B cell (primary cell): Measurements from ENCODE around the gene SMCO2. TPM values are rescaled to one million over a fixed set of nuclear protein-coding genes. Genes with fewer than 3 reads are reported as not detected.

ENCODE experiments used
- ATAC-seq: fragments of 200-7000 bp; cut with Tn5 transposase; one replicate; pipeline ENCODE4 v1.10.0; 2021; ENCODE audit warnings: low read depth, mild to moderate bottlenecking, moderate number of reproducible peaks, moderate library complexity
- CTCF ChIA-PET: fragments of 350-600 bp; sonication (Branson Sonifier 250); formaldehyde crosslinking; loops from one replicate; lab custom pipeline; 2021; ENCODE audit warnings: antibody characterized with exemption, inconsistent platforms; lab: Charles Lee
- POLR2A ChIA-PET: fragments of 350-600 bp; sonication (Branson Sonifier 250); formaldehyde crosslinking; loops from one replicate; lab custom pipeline; 2021; ENCODE audit warnings: antibody characterized with exemption; lab: Charles Lee
- DNase-seq: peaks from one replicate; pipeline ENCODE4 v3.0.0; 2013
- H2AFZ ChIP-seq: 2 replicates; pipeline ENCODE4 v1.6.1; 2012; ENCODE audit warnings: mild to moderate bottlenecking, low read depth, low read length; ENCODE audit not compliant: insufficient read depth, poor library complexity, severe bottlenecking
- H3K27ac ChIP-seq, 2 donors: 1 replicate in 1 of 2; 2 replicates in 1 of 2; pipeline ENCODE4 v1.5.1; 2012 to 2013; ENCODE audit warnings: low read length in 2 of 2, mild to moderate bottlenecking in 2 of 2, moderate library complexity in 1 of 2
- H3K27me3 ChIP-seq, 4 experiments: fragments of 200-600 bp in 1 of 4; sonication (generic) in 1 of 4; replicated peaks in 1 of 4; 1 replicate in 2 of 4; 2 replicates in 2 of 4; pipeline versions ENCODE4 v1.6.1 to v1.7.0; 2013 to 2016; ENCODE audit warnings: low read length in 3 of 4, mild to moderate bottlenecking in 2 of 4, mixed read lengths in 1 of 4, moderate library complexity in 1 of 4; ENCODE audit not compliant: insufficient read depth in 4 of 4, control insufficient read depth in 3 of 4; ENCODE audit errors: control extremely low read depth in 1 of 4
- H3K36me3 ChIP-seq, 2 experiments: replicated peaks in 1 of 2; 1 replicate in 1 of 2; 2 replicates in 1 of 2; pipeline versions ENCODE4 v1.6.1 to v1.7.1; 2013; ENCODE audit warnings: low read length in 1 of 2; ENCODE audit not compliant: insufficient read depth in 2 of 2, control insufficient read depth in 1 of 2; ENCODE audit errors: control extremely low read depth in 1 of 2, extremely low read depth in 1 of 2
- H3K4me1 ChIP-seq, 2 donors: fragments of 200-600 bp in 1 of 2; sonication (generic) in 1 of 2; 1 replicate in 1 of 2; 2 replicates in 1 of 2; pipeline versions ENCODE4 v1.5.1 to v1.6.1; 2013 to 2017; ENCODE audit warnings: low read length in 2 of 2; ENCODE audit not compliant: control insufficient read depth in 2 of 2, insufficient read depth in 2 of 2
- H3K4me2 ChIP-seq: replicated peaks from 2 replicates; pipeline ENCODE3; 2012; ENCODE audit warnings: mild to moderate bottlenecking, low read depth, low read length; ENCODE audit not compliant: poor library complexity, severe bottlenecking
- H3K4me3 ChIP-seq, 5 experiments: fragments of 200-600 bp in 1 of 5; sonication (generic) in 1 of 5; 1 replicate in 3 of 5; 2 replicates in 2 of 5; pipeline versions ENCODE4 v1.5.1 to v1.7.0; 2011 to 2016; ENCODE audit warnings: low read length in 4 of 5, mild to moderate bottlenecking in 4 of 5, low read depth in 2 of 5, control low read depth in 1 of 5, moderate library complexity in 1 of 5; ENCODE audit not compliant: insufficient read depth in 1 of 5; ENCODE audit errors: control extremely low read depth in 1 of 5, extremely low read depth in 1 of 5
- H3K79me2 ChIP-seq: fragments of 200-600 bp; sonication (generic); one replicate; pipeline ENCODE4 v1.6.0; 2016; ENCODE audit warnings: low read length; ENCODE audit not compliant: control insufficient read depth, insufficient read depth
- H3K9ac ChIP-seq: fragments of 200-600 bp; sonication (generic); 2 replicates; pipeline ENCODE4 v1.6.1; 2017; ENCODE audit warnings: mild to moderate bottlenecking, low read length, moderate library complexity
- H3K9me3 ChIP-seq, 3 donors: one replicate each; pipeline versions ENCODE4 v1.6.1 to v1.7.1; 2013; ENCODE audit warnings: low read length in 2 of 3; ENCODE audit not compliant: control insufficient read depth in 2 of 3, insufficient read depth in 1 of 3; ENCODE audit errors: control extremely low read depth in 1 of 3
- H4K20me1 ChIP-seq: 2 replicates; pipeline ENCODE4 v1.6.0; 2012; ENCODE audit warnings: mild to moderate bottlenecking, low read length; ENCODE audit not compliant: insufficient read depth, control insufficient read depth, poor library complexity, severe bottlenecking
- H3K27ac Mint-ChIP-seq: one replicate; pipeline ENCODE4 v1.8.0; 2021; ENCODE audit warnings: mixed read lengths
- H3K27me3 Mint-ChIP-seq: one replicate; pipeline ENCODE4 v1.8.0; 2021; ENCODE audit warnings: mixed read lengths
- H3K4me1 Mint-ChIP-seq: one replicate; pipeline ENCODE4 v1.8.0; 2021; ENCODE audit warnings: mixed read lengths
- H3K4me3 Mint-ChIP-seq: one replicate; pipeline ENCODE4 v1.8.0; 2021; ENCODE audit warnings: mixed read lengths
- H3K9me3 Mint-ChIP-seq: one replicate; pipeline ENCODE4 v1.8.0; 2022; ENCODE audit warnings: mixed read lengths; ENCODE audit not compliant: insufficient read depth
- CTCF ChIP-seq: fragments of 200-600 bp; IDR thresholded peaks from one replicate; pipeline ENCODE4 v1.8.0; 2022; ENCODE audit warnings: antibody characterized with exemption, mild to moderate bottlenecking
- EZH2 ChIP-seq: IDR thresholded peaks from 2 replicates; pipeline ENCODE4 v1.6.1; 2012; ENCODE audit warnings: borderline replicate concordance, low read depth, mild to moderate bottlenecking, moderate library complexity, low read length; ENCODE audit not compliant: insufficient read depth, poor library complexity, severe bottlenecking
- WGBS: methylation state at CpG from one replicate; pipeline ENCODE4 v1.1.5; 2013; ENCODE audit warnings: missing lambda C conversion rate; ENCODE audit not compliant: insufficient coverage; 5-methylcytosine and 5-hydroxymethylcytosine counted together
- intact Hi-C: fragments of 100-400 bp; cut with micrococcal nuclease; formaldehyde crosslinking; loops from one replicate; pipeline ENCODE4 v1.10.0; 2022
- polyA plus RNA-seq: library from polyadenylated mRNA; depleted of rRNA; stranded (reverse); fragments of >200 nt; gene quantifications from 2 replicates; pipeline ENCODE4 v1.2.3, GENCODE V29; 2012
- total RNA-seq, 2 donors: library from RNA; stranded (reverse); fragments of 120-200 nt in 1 of 2; gene quantifications; 1 replicate in 1 of 2; 2 replicates in 1 of 2; pipeline versions ENCODE4 v1.2.3 to v1.2.4, GENCODE V29; 2013 to 2022

The SMCO2 gene
- total and polyA plus RNA-seq, 2 donors (not counting 1 experiment from before 2014, with no cell fraction given): 0.15 TPM; not detected in 1

GRCh38 chr12:27551172-27551840, 104.8 kb downstream of the SMCO2 start:
- Histone ChIP-seq H2AFZ (no peak overlapping the region), H3K4me1 (peaks cover 13 to 29% of the 10 kb centered on the region in 2 donors), H3K27me3 (no peaks in the 10 kb centered on the region), H3K36me3 (no peaks in the 10 kb centered on the region), H3K27ac (no peak overlapping the region), H4K20me1 (no peaks in the 10 kb centered on the region), H3K9me3 (no peaks in the 10 kb centered on the region), H3K9ac (no peak overlapping the region), H3K79me2 (no peaks in the 10 kb centered on the region), H3K4me3 (no peak overlapping the region), H3K4me2 (no peak overlapping the region)
- TF ChIP-seq EZH2 (no peak), CTCF (no peak)
- Mint-ChIP-seq H3K27ac (no peak overlapping the region), H3K27me3 (peaks cover 7% of the 10 kb centered on the region), H3K9me3 (no peaks in the 10 kb centered on the region), H3K4me3 (no peak overlapping the region), H3K4me1 (peaks cover 42% of the 10 kb centered on the region)
- intact Hi-C loops: no loop called here
- 87% methylated on average over 3 of the region's 9 CpGs for WGBS
- ChIA-PET POLR2A (no interaction called here), CTCF (no interaction called here)
- ATAC-seq (no peak), DNase-seq (no peak)

Other genes starting within 250 kb of the SMCO2 start
- 19.9 and 21.2 TPM in 2 replicates for gene STK38L, start 202.4 kb upstream of the SMCO2 start, total RNA-seq
- gene STK38L, start 202.4 kb upstream of the SMCO2 start, polyA plus RNA-seq: 5.5 and 8.2 TPM in 2 replicates
- gene BMAL2, start 113.9 kb upstream of the SMCO2 start, total RNA-seq: 1.3 and 2.8 TPM in 2 replicates
- gene BMAL2, start 113.9 kb upstream of the SMCO2 start, polyA plus RNA-seq: 0.30 and 0.33 TPM in 2 replicates
- 11.1 and 15.0 TPM in 2 replicates for gene PPFIBP1, start 77.5 kb downstream of the SMCO2 start, total RNA-seq
- gene PPFIBP1, start 77.5 kb downstream of the SMCO2 start, polyA plus RNA-seq: 3.3 and 6.5 TPM in 2 replicates
- 0.44 TPM in 1 of 2 replicates, not detected in the other for gene REP15, start 249.7 kb downstream of the SMCO2 start, total RNA-seq
- not detected in 2 replicates for gene REP15, start 249.7 kb downstream of the SMCO2 start, polyA plus RNA-seq